Subcutaneous abdominal adipose tissue (tissue), 5 donors: ENCODE measurements around the gene TACR3.
"Not testable (repeated sequence)": the region's sequence is repeated elsewhere in the genome, so short reads cannot be mapped to it uniquely, and the experiment has no call there.

ENCODE experiments used
- H3K27ac ChIP-seq: one replicate; pipeline ENCODE4 v1.7.0; 2013; ENCODE audit warnings: low read depth, mild to moderate bottlenecking, inconsistent platforms, low read length, moderate library complexity
- H3K27me3 ChIP-seq, 5 donors: one replicate each; pipeline ENCODE4 v1.7.0; 2013; ENCODE audit warnings: low read length in 5 of 5, inconsistent platforms in 1 of 5; ENCODE audit not compliant: control insufficient read depth in 5 of 5, insufficient read depth in 4 of 5
- H3K36me3 ChIP-seq, 5 donors: one replicate each; pipeline ENCODE4 v1.7.0; 2013; ENCODE audit warnings: low read length in 5 of 5; ENCODE audit not compliant: control insufficient read depth in 5 of 5, insufficient read depth in 5 of 5
- H3K4me1 ChIP-seq, 5 donors: one replicate each; pipeline ENCODE4 v1.7.0; 2013; ENCODE audit warnings: low read length in 5 of 5, mild to moderate bottlenecking in 3 of 5, moderate library complexity in 1 of 5; ENCODE audit not compliant: control insufficient read depth in 5 of 5, insufficient read depth in 5 of 5
- H3K4me3 ChIP-seq, 5 donors: one replicate each; pipeline ENCODE4 v1.7.0; 2013; ENCODE audit warnings: low read length in 5 of 5, low read depth in 1 of 5
- H3K9ac ChIP-seq, 5 donors: one replicate each; pipeline ENCODE4 v1.7.0; 2013; ENCODE audit warnings: low read length in 5 of 5, mild to moderate bottlenecking in 4 of 5, moderate library complexity in 3 of 5
- H3K9me3 ChIP-seq, 5 donors: one replicate each; pipeline ENCODE4 v1.7.0; 2013; ENCODE audit warnings: low read length in 5 of 5; ENCODE audit not compliant: control insufficient read depth in 5 of 5
- donor health status: healthy.
- donor health status: healthy.
- donor health status: healthy.
- donor health status: healthy.
- donor health status: healthy.

Gene TACR3

DNA sequence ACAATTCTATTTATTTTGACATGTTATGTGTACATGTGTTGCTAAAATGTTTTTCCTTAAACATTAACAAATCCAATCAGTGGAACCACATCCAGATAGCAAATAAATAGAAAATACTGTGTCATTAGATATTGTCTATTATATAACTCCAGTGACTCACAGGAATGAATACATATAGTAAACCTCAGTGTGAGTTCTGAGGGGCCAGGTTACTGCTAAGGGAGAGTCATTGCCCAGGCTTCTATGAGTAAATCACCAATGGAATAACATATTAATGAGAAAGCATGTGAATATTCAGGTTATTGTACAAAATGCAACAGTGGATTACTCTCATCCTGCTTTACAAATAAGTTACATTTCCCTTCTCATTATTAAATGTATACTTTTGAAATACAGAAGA is 27.2 kb downstream of the TACR3 start:
- no peak overlapping the region for H3K27ac ChIP-seq
- no peaks in the 10 kb centered on the region for H3K27me3 ChIP-seq
- H3K9ac ChIP-seq, result no peak overlapping the region
- no peaks in the 10 kb centered on the region for H3K9me3 ChIP-seq
- H3K36me3 ChIP-seq, result no peaks in the 10 kb centered on the region
- no peak overlapping the region for H3K4me3 ChIP-seq
- H3K4me1 ChIP-seq, result no peaks in the 10 kb centered on the region

DNA sequence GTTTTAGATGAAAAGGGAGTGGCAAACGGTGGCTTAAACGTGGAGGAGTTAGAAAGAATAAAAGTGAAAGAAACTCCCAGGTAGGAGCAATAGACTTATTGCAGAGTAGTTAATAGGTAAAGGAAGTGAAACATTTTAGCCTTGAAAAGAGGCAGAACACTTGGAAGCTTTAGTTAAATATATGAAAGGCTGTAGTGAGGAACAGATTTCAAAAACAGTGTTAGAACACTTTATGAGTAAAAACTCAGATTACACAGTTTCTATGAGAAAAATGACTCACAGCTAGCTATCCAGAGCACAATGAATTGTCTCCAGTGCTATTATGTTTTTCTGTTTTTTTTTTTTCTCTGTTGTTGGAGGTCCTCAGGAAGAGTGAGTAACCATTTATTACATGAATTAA is 45.8 kb downstream of the TACR3 start:
- no peaks in the 10 kb centered on the region for H3K4me1 ChIP-seq
- H3K4me3 ChIP-seq, result no peak overlapping the region
- no peak overlapping the region for H3K27ac ChIP-seq
- no peak overlapping the region for H3K9ac ChIP-seq
- H3K36me3 ChIP-seq, result no peaks in the 10 kb centered on the region
- no peaks in the 10 kb centered on the region for H3K27me3 ChIP-seq
- H3K9me3 ChIP-seq, result peaks cover 0 to 6% (median 0%) of the 10 kb centered on the region in 5 donors

DNA sequence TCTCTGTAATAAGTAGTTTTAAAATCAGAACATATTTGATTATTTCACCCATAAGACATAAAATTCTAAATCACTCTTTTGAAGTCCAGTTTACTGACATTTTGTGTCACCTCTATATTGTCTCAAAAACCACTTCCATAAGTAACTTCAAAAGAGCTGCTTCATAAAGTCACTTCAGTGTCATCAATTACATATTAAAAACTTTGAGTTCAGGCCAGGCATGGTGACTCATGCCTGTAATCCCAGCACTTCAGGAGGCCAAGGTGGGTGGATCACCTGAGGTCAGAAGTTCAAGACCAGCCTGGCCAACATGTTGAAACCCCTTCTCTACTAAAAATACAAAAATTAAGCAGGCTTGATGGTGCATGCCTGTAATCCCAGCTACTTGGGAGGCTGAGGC is 53.0 kb downstream of the TACR3 start:
- H3K4me3 ChIP-seq, H3K27ac ChIP-seq, H3K27me3 ChIP-seq, H3K9ac ChIP-seq, H3K4me1 ChIP-seq, H3K36me3 ChIP-seq, H3K9me3 ChIP-seq: not testable (repeated sequence)

DNA sequence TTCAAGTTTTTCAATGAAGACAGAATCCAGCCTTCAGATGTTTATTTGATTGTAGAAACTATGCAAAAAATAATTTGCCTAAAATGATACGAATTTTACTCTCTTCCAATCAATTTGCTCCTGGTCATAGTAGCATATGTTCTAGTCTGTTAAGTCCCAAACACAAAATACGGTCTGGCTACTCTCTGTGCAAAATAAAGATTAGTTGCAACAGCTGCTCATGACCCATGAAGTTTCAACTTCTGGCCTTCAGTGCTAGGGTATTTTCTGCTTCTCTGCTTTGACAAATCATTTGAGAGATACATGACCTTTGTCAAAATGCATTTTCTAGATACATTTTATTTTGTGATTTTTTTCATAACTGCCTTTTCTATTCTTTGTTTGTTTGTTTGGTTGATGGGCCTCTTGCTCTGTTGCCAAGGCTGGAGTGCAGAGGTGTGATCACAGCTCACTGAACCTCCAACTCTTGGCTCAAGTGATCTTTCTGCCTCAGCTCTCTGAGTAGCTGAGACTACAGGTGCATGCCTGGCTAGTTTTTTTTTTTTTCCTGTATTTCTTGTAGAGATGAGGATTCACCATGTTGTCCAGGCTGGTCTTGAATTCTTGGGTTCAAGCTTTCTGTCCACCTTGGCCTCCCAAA is 55.2 kb downstream of the TACR3 start:
- H3K4me3 ChIP-seq, result no peak overlapping the region
- no peaks in the 10 kb centered on the region for H3K9me3 ChIP-seq
- H3K36me3 ChIP-seq, result no peaks in the 10 kb centered on the region
- no peak overlapping the region for H3K27ac ChIP-seq
- no peak overlapping the region for H3K9ac ChIP-seq
- no peaks in the 10 kb centered on the region for H3K4me1 ChIP-seq
- no peaks in the 10 kb centered on the region for H3K27me3 ChIP-seq

DNA sequence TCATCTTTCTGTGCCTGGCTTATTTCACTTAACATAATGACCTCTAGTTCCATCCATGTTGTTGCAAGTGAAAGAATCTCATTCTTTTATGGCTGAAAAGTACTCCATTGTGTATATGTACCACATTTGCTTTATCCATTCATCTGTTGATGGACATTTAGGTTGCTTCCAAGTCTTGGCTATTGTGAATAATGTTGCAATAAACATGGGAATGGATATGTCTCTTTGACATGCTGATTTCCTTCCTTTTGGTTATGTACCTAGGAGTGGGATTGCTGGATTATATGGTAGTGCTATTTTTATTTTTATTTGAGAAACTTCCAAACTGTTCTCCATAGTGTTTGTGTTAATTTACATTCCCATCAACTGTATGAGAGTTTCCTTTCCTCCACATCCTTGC is 71.2 kb downstream of the TACR3 start:
- H3K27me3 ChIP-seq, result no peaks in the 10 kb centered on the region
- H3K4me1 ChIP-seq, result no peaks in the 10 kb centered on the region
- H3K4me3 ChIP-seq, result no peak overlapping the region
- no peak overlapping the region for H3K9ac ChIP-seq
- H3K36me3 ChIP-seq, result no peaks in the 10 kb centered on the region
- no peak overlapping the region for H3K27ac ChIP-seq
- H3K9me3 ChIP-seq, result peaks cover 0 to 4% (median 0%) of the 10 kb centered on the region in 5 donors

DNA sequence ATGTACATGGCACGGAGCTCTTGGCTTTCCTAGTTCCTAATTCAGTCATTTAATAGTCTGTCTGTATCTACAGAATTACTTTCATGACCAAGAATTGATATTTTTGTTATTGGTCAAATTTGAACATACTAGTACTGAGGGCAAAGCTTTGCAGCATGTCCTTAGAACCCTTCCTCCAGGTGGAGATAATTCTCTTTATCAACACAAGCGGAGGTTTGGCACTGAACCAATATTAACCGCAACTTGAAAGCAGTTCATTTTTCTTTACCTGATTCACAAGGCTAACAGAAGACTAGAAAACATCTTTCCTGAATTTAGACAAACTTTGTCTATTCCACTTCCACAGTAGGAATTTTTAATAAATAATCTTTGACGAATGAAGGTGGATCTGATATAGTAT is 73.8 kb downstream of the TACR3 start:
- H3K27ac ChIP-seq, result no peak overlapping the region
- no peaks in the 10 kb centered on the region for H3K27me3 ChIP-seq
- peaks cover 0 to 6% (median 0%) of the 10 kb centered on the region in 5 donors for H3K9me3 ChIP-seq
- H3K9ac ChIP-seq, result no peak overlapping the region
- no peaks in the 10 kb centered on the region for H3K36me3 ChIP-seq
- no peaks in the 10 kb centered on the region for H3K4me1 ChIP-seq
- H3K4me3 ChIP-seq, result no peak overlapping the region

DNA sequence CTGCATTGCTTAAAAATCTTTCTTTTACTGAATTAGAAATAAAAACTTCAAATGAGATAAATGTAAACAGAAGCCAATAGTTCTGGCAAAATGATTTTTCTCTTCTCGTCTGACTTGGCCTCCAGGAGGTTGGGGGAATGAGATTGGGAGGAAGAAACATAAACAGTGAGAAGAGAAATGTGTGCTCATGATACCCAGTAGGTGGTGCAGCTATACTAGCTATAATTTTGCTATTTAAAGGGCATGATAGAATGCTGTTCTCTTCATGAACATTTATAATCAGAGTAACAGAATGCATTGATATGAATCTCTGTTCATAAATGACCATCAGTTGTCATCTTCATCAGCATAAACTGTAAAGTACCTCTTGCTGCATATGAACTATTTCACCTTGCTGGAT is 85.5 kb downstream of the TACR3 start:
- no peaks in the 10 kb centered on the region for H3K36me3 ChIP-seq
- H3K27me3 ChIP-seq, result no peaks in the 10 kb centered on the region

DNA sequence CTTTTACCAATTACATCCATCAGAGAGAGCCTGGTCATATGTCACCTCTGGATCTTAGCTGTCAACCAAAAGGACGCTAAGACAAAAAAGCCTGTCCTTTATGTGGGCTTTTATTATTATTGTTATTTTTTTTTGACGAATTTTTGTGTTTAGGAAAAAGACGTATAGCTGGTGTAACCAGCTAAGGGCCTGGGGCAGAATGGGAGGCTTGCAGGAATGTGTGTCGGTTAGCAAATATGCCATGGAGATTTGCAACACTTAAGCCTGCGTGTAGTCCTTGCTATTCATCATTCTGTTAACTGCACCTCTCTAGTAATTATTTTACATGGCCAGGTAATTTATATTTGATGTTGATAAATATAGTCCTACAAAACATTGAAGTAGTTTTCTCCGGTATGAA is 93.5 kb downstream of the TACR3 start:
- Histone ChIP-seq H3K27me3 (no peaks in the 10 kb centered on the region), H3K36me3 (no peaks in the 10 kb centered on the region), H3K4me1 (no peaks in the 10 kb centered on the region)

More for the DNA sequence above, 85.5 kb downstream of the TACR3 start:
- Histone ChIP-seq H3K4me3 (no peak overlapping the region), H3K9ac (no peak overlapping the region), H3K4me1 (no peaks in the 10 kb centered on the region), H3K27ac (no peak overlapping the region), H3K9me3 (peaks cover 0 to 3% (median 0%) of the 10 kb centered on the region in 5 donors)

DNA sequence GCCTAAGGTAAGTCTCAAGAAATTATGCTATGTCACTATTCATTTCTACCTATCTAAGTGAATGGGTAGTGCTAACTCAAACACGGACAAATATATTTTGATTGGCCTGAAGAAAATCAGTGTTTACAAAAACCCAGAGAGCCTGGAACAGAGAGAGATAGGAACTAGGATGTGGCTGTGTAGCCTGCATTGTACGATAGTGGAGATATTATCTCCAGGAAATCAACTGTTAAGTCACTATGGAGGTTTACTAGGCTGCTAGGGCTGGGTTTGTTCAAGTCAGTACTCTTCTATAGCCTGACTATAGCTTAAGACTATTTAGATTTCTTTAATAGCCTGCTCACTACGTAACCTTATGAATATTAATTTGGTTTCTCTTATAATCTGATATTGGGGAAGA is 127.9 kb downstream of the TACR3 start:
- Histone ChIP-seq H3K4me1 (no peaks in the 10 kb centered on the region), H3K9me3 (no peaks in the 10 kb centered on the region), H3K4me3 (no peak overlapping the region), H3K36me3 (no peaks in the 10 kb centered on the region), H3K9ac (no peak overlapping the region), H3K27me3 (no peaks in the 10 kb centered on the region), H3K27ac (no peak overlapping the region)

More for the DNA sequence above, 93.5 kb downstream of the TACR3 start:
- Histone ChIP-seq H3K4me3 (no peak overlapping the region), H3K9me3 (peaks cover 0 to 3% (median 0%) of the 10 kb centered on the region in 5 donors), H3K27ac (no peak overlapping the region), H3K9ac (no peak overlapping the region)

DNA sequence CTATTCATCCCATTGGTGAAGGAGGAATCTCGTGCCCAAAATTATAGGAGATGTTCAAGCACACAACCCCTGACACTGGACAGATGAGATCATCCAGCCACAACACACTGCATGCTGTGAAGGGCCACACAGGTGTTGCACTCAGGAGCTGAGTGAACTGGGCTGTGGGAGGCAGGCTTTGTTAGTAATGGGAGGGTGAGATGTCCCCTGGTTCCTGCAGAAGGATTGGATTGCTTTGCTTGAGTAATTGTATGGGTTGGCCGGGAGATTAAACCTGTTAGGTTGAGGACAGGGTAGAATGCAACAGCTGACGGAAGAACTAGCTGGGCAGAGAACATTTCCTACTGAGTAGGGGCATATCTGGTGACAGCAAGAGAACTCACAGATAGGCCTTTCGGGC is 152.2 kb downstream of the TACR3 start:
- H3K27me3 ChIP-seq, result no peaks in the 10 kb centered on the region
- no peaks in the 10 kb centered on the region for H3K4me1 ChIP-seq
- H3K9me3 ChIP-seq, result peaks cover 0 to under 1% (median 0%) of the 10 kb centered on the region in 5 donors
- H3K9ac ChIP-seq, result no peak overlapping the region
- no peak overlapping the region for H3K27ac ChIP-seq
- no peak overlapping the region for H3K4me3 ChIP-seq
- no peaks in the 10 kb centered on the region for H3K36me3 ChIP-seq

DNA sequence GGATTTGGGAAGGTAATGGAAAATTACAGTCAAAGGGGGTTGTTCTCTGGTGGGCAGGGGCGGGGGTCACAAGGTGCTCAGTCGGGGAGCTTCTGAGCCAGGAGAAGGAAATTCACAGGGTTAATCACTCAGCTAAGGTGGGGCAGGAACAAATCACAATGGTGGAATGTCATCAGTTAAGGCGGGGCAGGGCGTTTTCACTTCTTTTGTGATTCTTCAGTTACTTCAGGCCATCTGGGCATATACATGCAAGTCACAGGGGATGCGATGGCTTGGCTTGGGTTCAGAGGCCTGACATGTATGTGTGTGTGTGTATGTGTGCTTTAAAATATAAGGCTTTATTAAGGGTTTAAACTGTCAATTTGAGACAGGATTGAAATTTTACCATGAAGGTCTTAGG is 160.6 kb downstream of the TACR3 start:
- not testable (repeated sequence) for H3K36me3 ChIP-seq, H3K27ac ChIP-seq, H3K4me3 ChIP-seq, H3K9ac ChIP-seq, H3K9me3 ChIP-seq, H3K4me1 ChIP-seq, H3K27me3 ChIP-seq
